GM18861 (cell line): ENCODE data around the gene POMGNT1.
"Not testable (repeated sequence)": the region's sequence is repeated elsewhere in the genome, so short reads cannot be mapped to it uniquely, and the experiment has no call there.

ENCODE experiments used
- ATAC-seq: cut with Tn5 transposase; IDR thresholded peaks from one replicate; pipeline ENCODE4 v1.9.1; 2021; ENCODE audit not compliant: unreplicated experiment

Gene POMGNT1

DNA sequence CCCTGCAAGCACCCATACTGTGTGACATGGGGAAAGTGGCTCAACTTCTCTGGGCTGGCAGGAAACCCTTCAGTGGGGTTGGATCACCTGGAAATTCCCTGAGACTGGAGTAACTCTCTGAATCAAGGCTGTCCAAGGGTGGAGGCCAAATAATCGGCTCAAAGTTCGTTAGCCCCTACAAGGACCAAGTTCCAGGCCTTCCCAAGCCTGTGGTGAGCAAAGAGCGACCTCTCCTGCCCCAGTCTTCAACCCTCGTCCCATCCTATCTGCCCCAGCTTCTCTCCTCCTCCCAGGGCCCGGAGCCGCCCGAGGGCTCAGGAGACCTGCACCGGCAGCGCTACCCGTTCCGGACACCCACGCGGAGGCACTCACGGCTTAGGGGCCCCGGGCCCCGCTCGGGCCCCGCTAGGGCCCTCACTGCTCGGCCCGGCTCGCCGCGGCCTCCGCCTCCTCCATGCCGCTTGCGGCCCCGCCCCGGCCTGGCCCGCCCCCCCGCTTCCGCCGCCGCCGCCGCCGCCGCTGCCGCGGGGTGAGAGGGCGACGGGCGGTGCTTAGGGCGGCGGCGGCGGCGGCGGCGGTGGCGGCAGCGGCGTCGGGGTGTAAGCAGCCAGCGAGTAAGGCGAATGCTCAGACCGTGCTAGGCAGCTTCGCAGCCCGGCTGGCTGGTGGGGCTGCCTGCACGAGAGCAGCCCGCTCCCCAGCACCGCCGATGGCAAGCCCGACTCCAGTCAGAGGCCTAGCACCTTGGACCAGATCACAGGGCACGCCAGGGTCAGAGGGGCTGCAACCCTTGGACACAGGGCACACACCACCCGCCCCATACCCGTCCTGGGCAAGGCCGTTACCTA is at the start of gene POMGNT1:
POMGNT1 (minus strand) TSS at position 471 of the 848 bp plus-strand sequence. CDS start 613 bp downstream, outside the sequence.
- peak; percentile 69 for ATAC-seq

- ATAC-seq = peak; percentile 90
Observed at GRCh38 chr1:46247436-46248121, 49.3 kb upstream of the POMGNT1 start, which contains the start of gene RAD54L. Gene RAD54L, plus strand, starts transcription at chr1:46247763. Its CDS starts 643 bp downstream, at chr1:46248406.

DNA sequence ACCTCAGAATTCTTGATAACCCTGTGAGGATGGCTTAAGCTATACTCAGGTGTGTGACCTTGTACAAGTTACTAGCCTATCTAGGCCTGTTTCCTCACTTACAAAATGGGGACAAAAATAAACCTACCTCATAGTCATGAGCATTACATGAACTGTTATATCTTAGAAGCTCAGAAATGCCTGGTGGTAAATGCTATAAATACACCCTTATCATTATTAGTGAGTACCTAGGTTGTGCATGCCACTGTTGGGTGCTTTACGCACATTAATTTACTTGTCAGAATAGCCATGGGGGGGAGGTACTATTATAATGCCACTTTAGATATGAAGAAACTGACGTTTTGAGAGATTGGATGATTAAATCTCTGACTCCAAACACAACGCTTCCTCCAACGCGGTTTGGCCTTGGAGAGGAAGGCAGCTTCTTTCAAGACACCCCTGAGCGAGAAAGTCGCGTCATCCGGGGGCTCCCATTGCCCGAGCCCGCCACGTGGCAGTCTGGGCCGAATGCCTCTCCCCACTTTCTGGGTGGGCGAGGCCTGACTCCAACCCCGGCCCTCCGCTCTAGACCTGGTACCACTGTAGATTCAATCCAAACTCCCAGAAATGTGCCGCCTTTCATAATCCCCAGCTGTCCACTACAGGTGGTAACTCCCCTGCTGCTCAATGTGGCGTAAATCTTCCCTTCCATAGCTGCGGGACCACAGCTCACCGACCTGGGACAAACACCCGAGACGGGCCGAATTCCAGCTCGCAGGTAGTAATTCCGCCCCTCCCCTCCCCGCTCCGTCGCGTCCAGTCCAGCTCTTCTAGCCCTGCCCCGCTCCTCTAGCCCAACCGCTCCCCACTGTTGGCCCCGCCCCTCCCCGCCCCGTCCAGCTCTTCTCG is 48.6 kb upstream of the POMGNT1 start:
- peak; percentile 20 for ATAC-seq

DNA sequence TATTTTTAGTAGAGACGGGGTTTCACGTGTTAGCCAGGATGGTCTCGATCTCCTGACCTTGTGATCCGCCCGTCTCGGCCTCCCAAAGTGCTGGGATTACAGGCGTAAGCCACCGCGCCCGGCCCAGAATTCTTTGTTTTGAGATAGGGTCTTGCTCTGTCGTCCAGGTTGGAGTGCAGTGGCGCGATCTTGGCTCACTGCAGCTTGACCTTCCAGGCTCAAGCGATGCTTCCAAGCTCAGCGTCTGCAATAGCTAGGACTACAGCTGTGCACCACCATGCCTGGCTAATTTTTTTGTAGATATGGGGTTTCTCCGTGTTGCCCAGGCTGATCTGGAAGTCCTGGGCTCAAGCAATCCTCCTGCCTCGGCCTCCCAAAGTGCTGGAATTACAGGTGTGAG is 47.9 kb upstream of the POMGNT1 start:
- not testable (repeated sequence) for ATAC-seq

- ATAC-seq = no peak
Observed at GRCh38 chr1:46244656-46245371, 46.6 kb upstream of the POMGNT1 start.

DNA sequence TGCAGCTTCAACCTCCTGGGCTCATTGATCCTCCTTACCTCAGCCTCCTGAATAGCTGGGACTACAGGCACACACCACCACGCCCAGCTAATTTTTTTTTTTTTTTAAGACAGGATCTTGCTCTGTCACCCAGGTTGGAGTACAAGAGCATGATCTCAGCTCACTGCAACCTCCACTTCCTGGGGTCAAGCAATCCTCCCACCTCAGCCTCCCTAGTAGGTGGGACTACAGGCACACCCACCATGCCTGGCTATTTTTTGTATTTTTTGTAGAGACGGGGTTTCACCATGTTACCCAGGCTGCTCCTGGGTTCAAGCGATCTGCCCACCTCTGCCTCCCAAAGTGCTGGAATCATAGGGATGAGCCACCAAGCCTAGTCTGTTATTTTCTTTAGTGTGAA is 45.6 kb upstream of the POMGNT1 start:
- ATAC-seq = not testable (repeated sequence)

DNA sequence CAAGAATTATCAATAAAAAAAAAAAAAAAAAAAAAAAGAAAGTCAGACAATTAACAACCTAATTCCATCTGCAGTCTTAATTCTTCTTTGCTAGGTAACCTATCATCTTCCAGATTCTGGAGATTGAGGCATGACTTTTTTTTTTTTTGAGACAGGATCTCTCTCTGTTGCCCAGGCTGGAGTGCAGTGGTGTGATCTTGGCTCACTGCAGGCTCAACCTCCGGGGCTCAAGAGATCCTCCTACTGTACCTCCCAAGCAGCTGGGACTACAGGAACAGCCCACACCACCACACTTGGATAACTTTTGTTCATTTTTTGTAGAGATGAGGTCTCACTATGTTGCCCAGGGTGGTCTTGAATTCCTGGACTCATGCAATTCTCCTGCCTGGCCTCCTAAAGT is 44.7 kb upstream of the POMGNT1 start:
- no peak for ATAC-seq

GRCh38 chr1:46241733-46242132 is 43.5 kb upstream of the POMGNT1 start:
- ATAC-seq = not testable (repeated sequence)

- ATAC-seq = not testable (repeated sequence)
Observed at GRCh38 chr1:46238865-46239264, 40.6 kb upstream of the POMGNT1 start.

GRCh38 chr1:46236882-46237281 is 38.6 kb upstream of the POMGNT1 start:
- no peak for ATAC-seq

DNA sequence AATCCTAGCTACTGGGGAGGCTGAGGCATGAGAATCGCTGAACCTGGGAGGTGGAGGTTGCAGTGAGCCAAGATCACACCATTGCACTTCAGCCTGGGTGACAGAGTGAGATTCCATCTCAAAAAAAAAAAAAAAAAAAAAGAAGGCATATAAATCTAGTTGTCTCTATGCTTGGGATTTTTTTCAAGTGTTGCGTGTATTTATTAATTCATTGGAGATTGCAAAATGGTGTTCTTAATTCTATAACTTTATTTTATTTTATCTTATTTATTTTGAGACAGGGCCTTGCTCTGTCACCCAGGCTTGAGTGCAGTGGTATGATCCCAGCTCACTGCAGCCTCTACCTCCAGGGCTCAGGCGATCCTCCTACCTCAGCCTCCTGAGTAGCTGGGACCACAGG is 33.0 kb upstream of the POMGNT1 start:
- ATAC-seq = not testable (repeated sequence)

DNA sequence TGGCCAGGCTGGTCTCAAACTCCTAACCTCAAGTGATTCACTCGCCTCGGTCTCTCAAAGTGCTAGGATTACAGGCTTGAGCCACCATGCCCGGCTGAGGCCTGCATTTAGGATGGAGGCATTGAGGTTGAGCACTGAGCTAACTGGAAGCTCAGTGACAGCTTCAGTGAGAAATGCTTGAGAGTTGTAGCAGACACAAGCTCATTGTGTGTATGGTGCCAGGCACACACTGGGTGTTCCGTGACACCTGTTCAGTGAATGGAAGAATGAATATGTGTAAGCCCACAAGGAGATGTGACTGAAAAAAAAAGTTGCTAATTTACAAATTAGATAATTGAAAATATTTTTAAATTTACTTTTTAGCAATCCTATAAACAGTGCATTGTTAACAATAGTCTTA is 26.7 kb upstream of the POMGNT1 start:
- no peak for ATAC-seq

GRCh38 chr1:46223472-46223943 is 25.3 kb upstream of the POMGNT1 start:
- no peak for ATAC-seq

DNA sequence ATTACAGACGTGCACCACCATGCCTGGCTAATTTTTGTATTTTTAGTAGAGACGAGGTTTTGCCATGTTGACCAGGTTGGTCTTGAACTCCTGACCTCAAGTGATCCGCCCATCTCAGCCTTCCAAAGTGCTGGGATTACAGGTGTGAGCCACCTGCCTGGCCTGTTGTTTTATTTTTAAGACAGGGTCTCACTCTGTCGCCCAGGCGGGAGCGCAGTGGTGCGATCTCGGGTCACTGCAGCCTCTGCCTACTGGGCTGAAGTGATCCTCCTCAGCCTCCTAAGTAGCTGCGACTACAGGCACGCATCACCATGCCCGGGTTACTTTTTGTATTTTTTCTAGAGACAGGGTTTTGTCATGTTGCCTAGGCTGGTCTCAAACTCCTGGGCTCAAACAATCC is 24.8 kb upstream of the POMGNT1 start:
- ATAC-seq = not testable (repeated sequence)

GRCh38 chr1:46221749-46222148 is 23.5 kb upstream of the POMGNT1 start:
- no peak for ATAC-seq

DNA sequence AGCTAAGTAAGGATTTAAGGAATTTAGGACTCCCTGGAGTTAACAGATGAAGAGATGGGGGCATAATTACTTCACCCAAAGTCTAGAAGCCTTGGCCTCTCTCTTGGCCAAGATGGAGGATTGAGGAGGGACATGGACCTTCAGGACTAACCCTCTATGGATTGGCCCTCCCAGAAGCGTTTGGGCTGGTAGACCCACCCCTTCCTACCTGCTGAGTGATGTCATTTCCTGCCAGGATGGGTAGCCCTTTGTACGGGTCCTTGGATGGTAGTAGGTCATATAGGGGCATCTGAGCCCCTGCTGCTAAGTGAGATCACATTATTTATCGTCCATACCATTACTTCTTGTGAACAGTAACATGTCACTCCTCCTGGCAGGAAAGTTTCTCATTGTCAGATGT is 22.6 kb upstream of the POMGNT1 start:
- ATAC-seq = no peak

- ATAC-seq = no peak
Observed at GRCh38 chr1:46219551-46220520, 21.6 kb upstream of the POMGNT1 start.

DNA sequence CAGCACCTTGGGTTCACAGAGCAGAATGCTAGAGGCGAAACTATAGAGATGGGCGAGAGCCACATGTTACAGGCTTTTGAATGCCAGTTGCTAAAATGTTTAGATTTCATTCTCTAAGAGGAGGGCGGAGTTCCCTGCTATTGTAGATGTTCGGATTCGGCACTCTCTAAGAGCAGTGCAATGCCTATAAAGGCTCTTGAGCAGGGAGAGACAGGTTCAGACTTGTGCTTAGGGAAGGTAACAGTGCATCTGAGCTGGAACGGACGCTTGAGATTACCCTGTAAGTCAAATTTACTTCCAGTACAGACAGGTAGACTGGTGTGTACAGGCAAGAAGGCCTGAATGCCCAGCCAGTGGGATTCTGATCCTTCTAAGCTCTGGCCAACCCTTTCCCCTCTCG is 20.2 kb upstream of the POMGNT1 start:
- no peak for ATAC-seq

DNA sequence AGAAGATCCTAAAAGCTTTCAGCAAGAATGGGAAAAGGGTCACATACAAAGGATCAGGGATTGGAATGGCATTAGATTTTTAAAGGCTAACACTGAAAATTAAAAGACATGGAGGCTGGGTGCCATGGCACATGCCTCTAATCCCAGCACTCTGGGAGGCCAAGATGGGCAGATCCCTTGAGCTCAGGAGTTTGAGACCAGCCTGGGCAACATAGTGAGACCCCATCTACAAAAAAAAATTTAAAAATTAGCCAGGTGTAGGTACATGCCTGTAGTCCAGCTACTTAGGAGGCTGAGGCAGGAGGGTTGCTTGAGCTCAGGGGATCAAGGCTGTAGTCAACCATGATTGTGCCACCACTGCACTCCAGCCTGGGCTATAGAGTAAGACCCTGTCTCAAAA is 17.3 kb upstream of the POMGNT1 start:
- no peak for ATAC-seq
